ENCODE results near the gene LRRC27.

DNA sequence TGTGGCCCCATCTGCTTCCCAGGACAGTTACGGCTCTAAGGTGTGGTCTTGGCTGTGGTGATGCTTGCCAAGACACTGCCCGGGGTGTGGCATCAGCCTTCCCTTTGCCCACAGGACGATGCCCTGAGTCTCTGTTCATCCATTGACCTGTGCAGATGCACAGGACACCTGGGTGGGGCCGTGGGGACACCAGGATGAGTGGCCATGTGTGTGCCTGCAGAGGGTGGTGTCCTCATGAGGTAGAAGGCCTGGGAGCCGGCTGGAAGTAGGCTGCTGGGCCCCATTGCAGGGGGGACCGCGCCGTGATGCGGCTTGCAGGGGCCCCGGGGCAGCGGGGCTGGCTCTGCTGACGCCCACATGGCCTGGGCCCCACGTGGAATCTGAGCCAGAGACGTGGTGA, 42.6 kb downstream of the LRRC27 start:
- no peak for TF ChIP-seq CTCF (IDR thresholded peaks at IDR 0.05)
- no peak for TF ChIP-seq POLR2A (IDR thresholded peaks at IDR 0.05)
- TF ChIP-seq EP300 (IDR thresholded peaks at IDR 0.05), result no peak
